AG04450 (cell line): ENCODE results near the gene SLC27A3. TPM values are rescaled to one million over a fixed set of nuclear protein-coding genes. Genes with fewer than 3 reads are reported as not detected.
"Not testable (repeated sequence)": the region's sequence is repeated elsewhere in the genome, so short reads cannot be mapped to it uniquely, and the experiment has no call there.

ENCODE experiments used
- CTCF ChIA-PET: fragments of 300-600, 350-600 bp; formaldehyde crosslinking; extraction: SDS; loops from one replicate; lab custom pipeline; 2022; ENCODE audit warnings: antibody characterized with exemption, inconsistent platforms; lab: Charles Lee
- POLR2A ChIA-PET: fragments of 350-600 bp; formaldehyde crosslinking; extraction: SDS; loops from one replicate; lab custom pipeline; 2021; ENCODE audit warnings: antibody characterized with exemption, inconsistent platforms; lab: Yijun Ruan, JAX
- DNase-seq: peaks from one replicate; pipeline ENCODE4 v3.0.0-alpha.2; 2011; ENCODE audit warnings: low read depth, low spot score
- H3K27ac ChIP-seq: one replicate; pipeline ENCODE4 v1.5.1; 2012; ENCODE audit warnings: low read depth, low read length, control low read depth
- H3K27me3 ChIP-seq: one replicate; pipeline ENCODE4 v1.6.0; 2012; ENCODE audit warnings: low read length; ENCODE audit not compliant: control insufficient read depth, insufficient read depth
- H3K4me3 ChIP-seq: 2 replicates; pipeline ENCODE4 v1.5.1; 2011; ENCODE audit warnings: mild to moderate bottlenecking, low read depth, low read length, control low read depth
- H3K9me3 ChIP-seq: 2 replicates; pipeline ENCODE4 v1.5.1; 2012; ENCODE audit warnings: low read length; ENCODE audit not compliant: control insufficient read depth, insufficient read depth
- polyA plus RNA-seq: library from polyadenylated mRNA; depleted of rRNA; stranded (reverse); fragments of >200 nt; gene quantifications from 2 replicates; pipeline ENCODE4 v1.2.3, GENCODE V29; 2011
- TF ChIP-seq, protein P1 (sequence below): IDR thresholded peaks from 2 replicates; pipeline ENCODE4 v1.5.1; 2011; ENCODE audit warnings: low read depth, low read length, control low read depth, inconsistent platforms

Gene SLC27A3
- polyA plus RNA-seq, 1 experiment: 9.9 TPM

- Histone ChIP-seq H3K9me3 (no peaks in the 10 kb centered on the region; the same call in 1 of the 2 replicates), H3K4me3 (no peak overlapping the region), H3K27ac (peak overlapping the region; percentile 2), H3K27me3 (no peaks in the 10 kb centered on the region)
- TF ChIP-seq, protein P1, sequence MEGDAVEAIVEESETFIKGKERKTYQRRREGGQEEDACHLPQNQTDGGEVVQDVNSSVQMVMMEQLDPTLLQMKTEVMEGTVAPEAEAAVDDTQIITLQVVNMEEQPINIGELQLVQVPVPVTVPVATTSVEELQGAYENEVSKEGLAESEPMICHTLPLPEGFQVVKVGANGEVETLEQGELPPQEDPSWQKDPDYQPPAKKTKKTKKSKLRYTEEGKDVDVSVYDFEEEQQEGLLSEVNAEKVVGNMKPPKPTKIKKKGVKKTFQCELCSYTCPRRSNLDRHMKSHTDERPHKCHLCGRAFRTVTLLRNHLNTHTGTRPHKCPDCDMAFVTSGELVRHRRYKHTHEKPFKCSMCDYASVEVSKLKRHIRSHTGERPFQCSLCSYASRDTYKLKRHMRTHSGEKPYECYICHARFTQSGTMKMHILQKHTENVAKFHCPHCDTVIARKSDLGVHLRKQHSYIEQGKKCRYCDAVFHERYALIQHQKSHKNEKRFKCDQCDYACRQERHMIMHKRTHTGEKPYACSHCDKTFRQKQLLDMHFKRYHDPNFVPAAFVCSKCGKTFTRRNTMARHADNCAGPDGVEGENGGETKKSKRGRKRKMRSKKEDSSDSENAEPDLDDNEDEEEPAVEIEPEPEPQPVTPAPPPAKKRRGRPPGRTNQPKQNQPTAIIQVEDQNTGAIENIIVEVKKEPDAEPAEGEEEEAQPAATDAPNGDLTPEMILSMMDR: no peak
- DNase-seq: no peak
- ChIA-PET CTCF (no interaction called here), POLR2A (interaction anchor here (0.6 kb wide), 1 partner anchor 187 kb away, joined by 3 read pairs; no protein-coding TSS in a partner anchor)
These were observed 3.8 kb downstream of the SLC27A3 start for GRCh38 chr1:153778824-153779519.

DNA sequence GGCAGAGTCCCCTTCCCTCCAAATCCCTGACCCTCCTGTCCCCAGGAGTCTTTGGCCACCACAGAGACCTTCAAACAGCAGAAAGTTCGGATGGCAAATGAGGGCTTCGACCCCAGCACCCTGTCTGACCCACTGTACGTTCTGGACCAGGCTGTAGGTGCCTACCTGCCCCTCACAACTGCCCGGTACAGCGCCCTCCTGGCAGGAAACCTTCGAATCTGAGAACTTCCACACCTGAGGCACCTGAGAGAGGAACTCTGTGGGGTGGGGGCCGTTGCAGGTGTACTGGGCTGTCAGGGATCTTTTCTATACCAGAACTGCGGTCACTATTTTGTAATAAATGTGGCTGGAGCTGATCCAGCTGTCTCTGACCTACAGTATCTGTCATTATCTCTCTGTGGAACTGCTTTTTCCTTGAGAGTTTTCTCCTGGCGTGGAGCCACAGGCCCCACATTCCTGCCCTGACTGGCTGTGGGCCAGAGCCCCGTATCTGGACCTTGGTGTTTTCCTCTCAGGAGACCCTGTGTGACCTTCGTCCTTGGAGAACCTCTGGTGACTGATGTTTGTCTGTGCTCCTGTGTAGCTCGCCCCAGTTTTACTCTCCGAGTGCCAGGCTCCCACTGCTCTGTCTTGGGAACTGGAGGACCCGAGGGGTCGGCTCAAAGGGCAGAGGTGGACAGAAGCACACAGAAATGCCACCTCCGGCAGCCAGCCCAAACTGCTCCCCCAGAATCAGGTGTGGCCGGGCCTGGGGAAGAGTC lies 4.8 kb downstream of the SLC27A3 start:
- TF ChIP-seq, protein P1: no peak
- Histone ChIP-seq H3K27me3 (no peaks in the 10 kb centered on the region), H3K9me3 (no peaks in the 10 kb centered on the region; the same call in 1 of the 2 replicates), H3K4me3 (no peak overlapping the region), H3K27ac (peak overlapping the region; percentile 31)
- ChIA-PET POLR2A (interaction anchor here (0.6 kb wide), 1 partner anchor 188 kb away, joined by 3 read pairs; no protein-coding TSS in a partner anchor), CTCF (no interaction called here)
- DNase-seq: no peak

DNA sequence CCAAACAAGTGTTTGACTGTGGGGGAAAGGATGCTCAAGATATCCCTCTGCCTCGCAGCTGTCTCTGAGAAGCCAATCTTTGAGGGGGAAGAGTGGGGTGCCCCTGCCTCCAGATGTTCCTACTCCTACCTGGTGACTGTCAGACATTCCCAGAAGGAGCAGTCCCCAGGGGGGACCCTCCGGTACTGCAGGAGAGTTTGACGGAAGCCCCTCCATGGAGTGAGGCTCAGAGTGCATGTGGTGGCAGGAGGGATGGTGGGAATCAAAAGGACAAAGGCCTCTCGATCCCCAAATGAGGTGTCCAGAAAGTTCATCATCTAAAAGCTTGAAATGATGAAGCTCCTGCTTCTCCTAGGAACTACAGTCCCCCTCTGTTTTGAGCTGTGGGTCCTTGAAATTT lies 5.3 kb downstream of the SLC27A3 start:
- CTCF ChIA-PET: interaction anchor here (0.6 kb wide), 1 partner anchor 206 kb away, joined by 3 read pairs; the partner anchor contains the start of gene RAB13
- no peak for DNase-seq

DNA sequence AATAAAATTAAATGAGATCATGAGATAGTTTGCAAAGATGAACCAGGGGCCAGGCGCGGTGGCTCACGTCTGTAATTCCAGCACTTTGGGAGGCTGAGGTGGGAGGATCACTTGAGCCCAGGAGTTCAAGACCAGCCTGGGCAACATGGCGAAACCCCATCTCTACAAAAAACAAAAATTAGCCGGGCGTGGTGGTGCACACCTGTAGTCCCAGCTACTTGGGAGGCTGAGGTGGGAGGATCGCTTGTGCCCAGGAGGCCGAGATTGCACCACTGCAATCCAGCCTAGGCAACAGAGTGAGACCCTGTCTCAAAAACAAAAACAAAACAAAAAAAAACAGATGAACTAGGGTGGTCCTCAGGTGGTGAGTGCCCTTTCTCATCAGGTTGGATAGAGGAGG lies 7.4 kb downstream of the SLC27A3 start:
- DNase-seq, H3K9me3 ChIP-seq, CTCF ChIA-PET, H3K27me3 ChIP-seq, POLR2A ChIA-PET: not testable (repeated sequence)
- Histone ChIP-seq H3K27ac (peak overlapping the region; percentile 94), H3K4me3 (peak overlapping the region; percentile 70)

More for the DNA sequence above, 5.3 kb downstream of the SLC27A3 start:
- TF ChIP-seq, protein P1: no peak
- Histone ChIP-seq H3K4me3 (no peak overlapping the region), H3K9me3 (no peaks in the 10 kb centered on the region), H3K27me3 (no peaks in the 10 kb centered on the region), H3K27ac (no peak overlapping the region)
- POLR2A ChIA-PET: no interaction called here

DNA sequence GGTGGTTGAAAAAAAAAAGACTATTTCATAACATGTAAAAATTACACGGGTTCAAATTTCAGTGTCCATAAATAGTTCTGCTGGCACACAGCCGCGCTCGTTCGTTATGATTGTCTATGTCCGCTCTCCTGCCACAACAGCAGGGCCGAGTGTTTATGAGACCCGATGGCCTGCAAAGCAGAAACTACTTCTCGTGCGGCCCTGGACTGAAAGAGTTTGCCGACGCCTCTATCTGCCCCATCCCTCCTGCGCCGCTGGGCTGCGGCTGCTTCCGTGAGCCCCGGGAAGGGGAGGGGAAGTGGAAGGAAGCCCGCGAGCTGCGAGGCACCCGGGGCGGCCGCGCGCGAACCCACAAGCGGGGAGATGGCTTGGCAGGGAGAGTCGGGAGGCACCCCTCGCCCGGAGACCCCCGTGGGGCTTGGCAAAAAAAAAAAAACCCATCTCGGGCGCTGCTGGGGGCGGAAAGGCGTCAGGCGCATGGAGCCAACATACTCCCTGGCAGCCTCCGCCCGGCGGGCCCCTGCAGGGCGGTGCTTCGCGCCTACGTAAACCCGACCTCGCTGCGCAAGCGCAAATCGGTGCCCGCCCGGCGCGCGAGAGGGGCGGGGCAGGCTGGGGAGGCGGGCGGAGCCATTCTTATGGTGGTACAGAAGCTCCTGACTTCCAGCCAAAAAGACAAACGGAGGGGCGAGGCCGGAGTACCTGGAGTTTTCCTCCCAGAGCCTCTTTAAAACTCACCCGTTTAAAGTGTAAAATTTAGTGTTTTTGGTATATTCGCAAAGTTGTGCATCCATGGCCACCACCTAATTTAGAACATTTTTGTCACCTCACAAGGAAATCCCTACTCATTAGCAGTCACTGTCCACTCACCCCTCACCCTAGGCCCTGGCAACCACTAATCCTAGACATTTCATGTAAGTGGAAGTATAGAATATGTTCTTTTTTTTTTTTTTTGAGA lies 8.3 kb downstream of the SLC27A3 start:
- CTCF ChIA-PET: interaction anchor here (0.9 to 1.0 kb wide), 2 partner anchors 106 to 203 kb away, joined by 3 to 5 read pairs; partner anchors contain the start of gene RAB13

More for the DNA sequence above, 8.3 kb downstream of the SLC27A3 start:
- H3K27ac ChIP-seq: peak overlapping the region; percentile 94
- no peaks in the 10 kb centered on the region for H3K9me3 ChIP-seq
- H3K4me3 ChIP-seq: peak overlapping the region; percentile 70
- POLR2A ChIA-PET: interaction anchor here (0.5 to 1.3 kb wide), 8 partner anchors 8 to 207 kb away, joined by 3 to 8 read pairs (median 4); partner anchors contain the start of genes RPS27 and SLC27A3
- TF ChIP-seq, protein P1: 0 out of 2 replicates have a peak, but pooled peaks have one; percentile 12
- DNase-seq: peak; percentile 73
- no peaks in the 10 kb centered on the region for H3K27me3 ChIP-seq
